ENCODE measurements around the gene ENPP3.

- TF ChIP-seq EGR1 (conservative IDR thresholded peaks at IDR 0.05) (no peak), NFRKB (IDR thresholded peaks at IDR 0.05; ENCODE audit: low read depth) (no peak), REST (IDR thresholded peaks at IDR 0.05; ENCODE audit: borderline replicate concordance) (no peak), REST (CRISPR knock-in tag; IDR thresholded peaks at IDR 0.05; ENCODE audit: low read depth) (no peak), GABPA (tag; conservative IDR thresholded peaks at IDR 0.05; ENCODE audit: low read depth) (no peak), ZC3H11A (IDR thresholded peaks at IDR 0.05; ENCODE audit: low read depth, low read length) (no peak), CEBPB (tag; IDR thresholded peaks at IDR 0.05) (no peak)
Measured at GRCh38 chr6:131733376-131734016, 96.4 kb downstream of the ENPP3 start.
